HG03439 (cell line): ENCODE measurements around the gene CLSTN3.
"Not testable (repeated sequence)": the region's sequence is repeated elsewhere in the genome, so short reads cannot be mapped to it uniquely, and the experiment has no call there.

Experiments used
- ATAC-seq: cut with Tn5 transposase; IDR thresholded peaks from one replicate; pipeline ENCODE4 v1.9.1; 2021; ENCODE audit warnings: mild to moderate bottlenecking, moderate library complexity; ENCODE audit not compliant: unreplicated experiment

The CLSTN3 gene

DNA sequence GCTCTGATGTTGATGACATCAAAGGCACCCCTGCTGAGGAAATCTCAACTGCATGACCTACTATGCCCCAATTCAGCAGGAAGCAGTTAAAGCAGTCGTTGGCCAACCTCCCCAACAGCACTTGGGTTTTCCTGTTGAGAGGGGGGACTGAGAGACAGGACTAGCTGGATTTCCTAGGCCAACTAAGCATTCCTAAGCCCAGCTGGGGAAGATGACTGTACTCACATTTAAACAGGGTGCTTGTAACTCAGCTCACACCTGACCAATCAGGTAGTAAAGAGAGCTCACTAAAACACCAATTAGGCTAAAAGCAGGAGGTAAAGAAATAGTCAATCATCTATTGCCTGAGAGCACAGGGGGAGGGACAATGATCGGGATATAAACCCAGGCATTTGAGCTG, 55.9 kb downstream of the CLSTN3 start:
- not testable (repeated sequence) for ATAC-seq

DNA sequence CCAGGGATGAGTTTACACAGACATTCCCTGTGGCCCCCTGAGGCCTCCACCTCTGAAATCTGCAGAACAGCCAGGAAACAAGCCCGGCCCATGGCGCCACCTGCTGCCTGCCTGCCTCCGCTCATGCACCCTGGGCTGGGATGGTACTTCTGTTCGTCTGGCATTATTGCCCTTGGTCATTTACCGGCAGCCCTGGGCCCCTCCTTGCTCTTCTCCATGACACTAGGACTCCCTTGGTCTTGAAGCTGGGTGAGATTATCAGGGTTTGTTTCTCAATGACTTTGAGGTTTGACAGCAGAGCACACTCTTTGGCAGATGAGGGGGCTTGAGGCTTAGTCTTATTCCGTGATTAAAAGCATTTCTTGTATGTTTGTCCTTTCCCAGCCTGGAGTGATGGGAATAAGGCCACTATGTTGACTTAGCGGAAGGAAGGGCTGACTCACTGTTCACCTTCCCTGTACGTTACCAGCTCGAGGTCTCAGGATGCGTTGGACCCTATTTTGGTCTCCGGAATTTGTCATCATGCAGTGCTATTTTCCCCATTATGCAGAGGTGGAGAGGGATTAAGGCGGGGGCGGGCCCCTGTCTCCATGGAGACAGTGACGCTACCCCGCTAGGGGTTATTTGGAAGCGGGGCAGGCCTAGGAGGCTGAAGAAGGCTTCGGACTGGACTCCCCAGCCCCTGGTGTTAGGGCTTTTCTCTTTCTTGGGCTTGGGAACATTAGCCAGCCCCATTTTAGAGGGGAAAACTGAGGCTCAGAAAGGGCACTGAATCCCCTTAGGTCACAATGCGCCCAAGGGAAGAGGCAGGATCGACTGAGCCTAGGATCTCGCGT, 58.6 kb downstream of the CLSTN3 start:
- ATAC-seq = peak; percentile 29

DNA sequence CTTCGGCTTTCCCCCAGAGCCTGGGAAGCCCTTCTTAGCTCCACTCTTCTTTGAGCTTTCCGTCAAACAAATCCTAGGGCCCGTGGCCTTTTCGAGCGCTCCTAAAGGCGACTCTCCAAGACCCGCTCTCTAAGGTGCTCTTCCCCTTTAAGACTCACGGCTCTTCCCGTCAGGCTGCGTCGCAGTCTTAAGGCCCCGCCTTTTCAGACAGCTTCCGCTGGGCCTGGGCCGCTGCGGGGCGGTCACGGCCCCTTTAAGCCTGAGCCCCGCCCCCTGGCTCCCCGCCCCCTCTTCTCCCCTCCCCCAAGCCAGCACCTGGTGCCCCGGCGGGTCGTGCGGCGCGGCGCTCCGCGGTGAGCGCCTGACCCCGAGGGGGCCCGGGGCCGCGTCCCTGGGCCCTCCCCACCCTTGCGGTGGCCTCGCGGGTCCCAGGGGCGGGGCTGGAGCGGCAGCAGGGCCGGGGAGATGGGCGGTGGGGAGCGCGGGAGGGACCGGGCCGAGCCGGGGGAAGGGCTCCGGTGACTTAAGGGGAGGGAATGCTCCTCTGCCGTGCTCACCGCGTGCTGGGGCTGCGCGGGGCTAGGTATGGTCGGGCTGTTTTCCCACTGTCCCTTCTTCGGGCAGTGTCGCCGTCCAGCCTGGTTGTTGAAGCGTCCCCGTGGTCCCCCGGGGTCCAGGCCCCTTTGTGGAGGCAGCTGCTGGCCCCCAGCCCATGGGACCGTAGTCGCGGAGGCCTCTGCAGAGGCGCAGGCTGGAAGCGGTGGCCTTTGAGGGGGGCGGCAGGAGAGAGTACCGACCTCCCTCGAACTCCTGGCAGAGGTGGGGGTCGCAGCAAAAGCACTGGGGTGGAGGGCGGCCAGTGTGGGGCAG, 59.5 kb downstream of the CLSTN3 start, which contains the start of gene PEX5:
PEX5 (plus strand) TSS at position 289 of the 870 bp plus-strand sequence. CDS start 692 bp downstream, outside the sequence.
- ATAC-seq = peak; percentile 96

DNA sequence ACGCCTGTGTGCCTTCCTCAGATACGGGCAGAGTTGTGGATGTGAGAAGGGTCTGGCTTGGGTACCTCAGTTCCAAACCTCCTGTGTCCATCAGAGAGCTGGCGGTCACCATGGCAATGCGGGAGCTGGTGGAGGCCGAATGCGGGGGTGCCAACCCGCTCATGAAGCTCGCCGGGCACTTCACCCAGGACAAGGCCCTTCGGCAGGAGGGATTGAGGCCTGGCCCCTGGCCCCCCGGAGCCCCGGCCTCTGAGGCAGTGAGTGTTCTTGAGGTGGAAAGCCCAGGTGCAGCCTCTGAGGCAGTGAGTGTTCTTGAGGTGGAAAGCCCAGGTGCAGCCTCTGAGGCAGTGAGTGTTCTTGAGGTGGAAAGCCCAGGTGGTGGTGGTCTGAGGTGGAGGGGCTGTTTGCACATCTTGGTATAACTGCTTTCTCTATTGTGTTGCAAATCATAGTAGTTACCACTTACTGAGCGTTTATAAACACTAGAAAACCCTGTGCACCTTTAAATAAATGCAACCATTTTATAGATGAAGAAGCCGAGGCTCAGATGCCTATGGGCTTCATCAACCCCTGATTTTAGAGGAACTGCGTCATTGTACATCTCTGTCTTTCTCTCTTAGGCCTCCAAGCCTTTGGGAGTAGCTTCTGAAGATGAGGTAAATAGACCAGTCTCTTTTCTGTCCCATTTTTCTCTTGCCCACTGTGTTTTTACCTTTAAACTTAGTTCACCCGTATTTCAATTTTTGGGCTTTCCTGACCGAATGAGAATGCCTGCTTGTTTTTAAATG, 60.3 kb downstream of the CLSTN3 start:
- peak; percentile 6 for ATAC-seq

DNA sequence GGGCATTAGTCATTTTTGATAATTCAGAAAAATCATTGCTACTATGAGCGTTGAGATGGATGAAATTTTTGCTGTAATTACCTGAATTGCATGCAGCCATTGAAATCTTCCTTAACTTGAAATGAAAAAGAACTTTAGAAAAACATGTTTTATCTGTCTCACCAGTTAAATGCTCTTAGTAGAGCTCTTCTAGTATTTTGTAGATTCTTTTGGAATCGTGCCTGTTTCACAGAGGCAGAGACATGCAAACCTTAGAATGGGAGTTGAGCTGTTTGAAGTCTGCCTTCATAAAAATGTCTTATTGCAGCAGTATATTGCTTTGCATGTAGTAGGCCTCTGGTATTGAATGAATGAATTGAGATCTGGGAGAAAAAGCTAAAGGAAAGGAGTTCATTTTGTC, 63.5 kb downstream of the CLSTN3 start:
- ATAC-seq = no peak

DNA sequence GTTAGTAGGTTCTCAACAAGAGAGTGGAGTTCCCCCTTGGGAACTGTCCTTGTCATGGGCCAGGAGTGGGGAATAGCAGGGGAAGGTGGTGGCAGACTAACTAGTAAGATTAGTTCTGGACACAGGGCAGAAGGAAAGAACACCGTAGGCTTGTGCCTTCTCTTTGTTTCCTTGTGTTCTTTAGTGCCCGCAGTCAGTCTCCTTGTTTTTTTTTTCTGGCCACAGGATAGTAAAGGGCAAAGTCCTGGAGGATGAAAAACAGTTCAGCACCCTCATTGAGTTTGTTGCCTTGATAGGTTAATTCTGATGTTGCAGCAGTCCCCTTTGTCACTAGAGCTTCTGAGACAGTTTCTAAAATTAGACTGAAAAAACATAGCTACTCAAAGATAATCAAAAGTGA, 67.7 kb downstream of the CLSTN3 start:
- ATAC-seq = no peak

DNA sequence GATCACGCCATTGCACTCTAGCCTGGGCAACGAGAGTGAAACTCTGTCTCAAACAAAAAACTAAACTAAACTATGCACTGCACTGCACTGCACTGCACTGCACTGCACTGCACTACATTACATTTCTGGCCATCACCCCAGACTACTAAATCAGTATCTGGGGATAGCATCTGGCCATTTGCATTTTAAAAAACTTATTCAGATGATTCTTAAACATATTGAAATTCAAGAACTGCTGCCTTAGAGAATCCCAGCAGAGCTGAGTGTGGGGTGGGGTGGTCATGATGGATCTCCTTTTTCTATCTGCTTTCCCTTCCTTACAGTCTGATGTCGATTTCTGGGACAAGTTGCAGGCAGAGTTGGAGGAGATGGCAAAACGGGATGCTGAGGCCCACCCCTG, 72.9 kb downstream of the CLSTN3 start:
- no peak for ATAC-seq

DNA sequence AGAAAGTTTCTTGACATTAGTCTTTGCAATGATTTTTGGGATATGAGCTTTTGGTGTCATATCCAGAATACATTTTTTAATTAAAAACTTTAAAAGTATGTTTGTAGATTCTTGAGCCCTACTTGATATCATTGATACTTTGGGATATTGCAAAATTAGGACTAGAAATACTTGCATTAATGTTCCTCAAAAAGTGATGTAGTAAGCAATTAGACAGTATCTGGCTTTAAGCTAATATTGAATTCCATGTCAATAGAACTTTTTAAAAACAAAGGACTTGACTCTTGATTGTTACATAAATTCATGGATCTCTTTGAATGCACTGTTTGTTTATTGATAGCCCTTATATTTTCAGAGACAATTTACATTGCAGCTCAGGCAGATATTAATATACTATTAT, 74.9 kb downstream of the CLSTN3 start:
- ATAC-seq = no peak

DNA sequence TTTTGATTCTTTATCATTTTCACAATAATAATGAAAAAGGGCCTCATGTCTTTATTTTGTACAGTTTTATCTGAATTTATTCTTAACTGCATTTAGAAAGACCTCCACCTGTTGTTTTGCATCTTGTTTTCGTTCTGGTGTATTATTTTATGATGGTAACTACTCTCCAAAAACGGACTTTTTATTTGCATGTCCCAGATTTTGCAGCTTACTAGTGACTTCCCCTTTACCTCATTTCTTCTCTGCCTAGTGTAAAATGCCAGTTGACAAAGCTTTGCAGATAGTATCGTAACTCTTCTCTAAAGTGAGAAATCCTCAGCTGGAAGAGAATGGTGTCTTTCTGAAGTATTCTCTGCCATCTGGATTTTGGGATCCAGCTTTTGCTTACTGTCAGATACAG, 76.5 kb downstream of the CLSTN3 start:
- ATAC-seq = no peak

DNA sequence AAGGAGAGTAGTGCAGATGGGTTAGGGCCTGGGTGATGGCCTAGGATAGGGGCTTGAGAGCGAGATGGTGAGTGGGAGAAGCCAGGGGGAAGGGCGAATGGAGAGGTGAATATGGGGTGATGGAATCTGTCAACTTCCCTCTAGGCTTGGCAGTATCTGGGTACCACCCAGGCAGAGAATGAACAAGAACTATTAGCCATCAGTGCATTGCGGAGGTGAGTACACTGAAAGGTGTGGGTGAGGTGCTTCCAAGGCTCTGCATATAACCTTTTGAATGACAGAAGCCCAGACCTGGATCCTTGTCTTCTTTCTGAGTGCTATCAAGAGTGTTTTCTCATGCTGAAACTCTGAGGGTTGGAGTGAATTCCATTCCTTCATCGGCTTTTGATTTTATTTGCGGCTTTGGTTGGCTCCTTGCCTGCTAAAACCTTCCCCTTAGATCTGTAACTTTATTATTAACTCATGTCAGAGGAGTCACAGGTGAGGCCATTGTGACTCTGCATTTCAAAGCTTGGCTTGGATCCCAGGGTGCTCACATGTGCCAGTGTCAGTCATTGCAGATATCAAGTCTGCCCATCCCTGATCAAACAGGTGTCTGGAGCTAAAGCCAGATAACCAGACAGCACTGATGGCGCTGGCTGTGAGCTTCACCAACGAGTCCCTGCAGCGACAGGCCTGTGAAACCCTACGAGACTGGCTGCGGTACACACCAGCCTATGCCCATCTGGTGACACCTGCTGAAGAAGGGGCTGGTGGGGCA, 77.9 kb downstream of the CLSTN3 start:
- ATAC-seq = no peak
